Pons (tissue), 1 donor: Measurements from ENCODE around the gene IRF5.

Experiments used
- DNase-seq: peaks from one replicate; pipeline ENCODE4 v3.0.0-alpha.2; 2016; ENCODE audit warnings: low spot score

Gene IRF5, protein sequence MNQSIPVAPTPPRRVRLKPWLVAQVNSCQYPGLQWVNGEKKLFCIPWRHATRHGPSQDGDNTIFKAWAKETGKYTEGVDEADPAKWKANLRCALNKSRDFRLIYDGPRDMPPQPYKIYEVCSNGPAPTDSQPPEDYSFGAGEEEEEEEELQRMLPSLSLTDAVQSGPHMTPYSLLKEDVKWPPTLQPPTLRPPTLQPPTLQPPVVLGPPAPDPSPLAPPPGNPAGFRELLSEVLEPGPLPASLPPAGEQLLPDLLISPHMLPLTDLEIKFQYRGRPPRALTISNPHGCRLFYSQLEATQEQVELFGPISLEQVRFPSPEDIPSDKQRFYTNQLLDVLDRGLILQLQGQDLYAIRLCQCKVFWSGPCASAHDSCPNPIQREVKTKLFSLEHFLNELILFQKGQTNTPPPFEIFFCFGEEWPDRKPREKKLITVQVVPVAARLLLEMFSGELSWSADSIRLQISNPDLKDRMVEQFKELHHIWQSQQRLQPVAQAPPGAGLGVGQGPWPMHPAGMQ

DNA sequence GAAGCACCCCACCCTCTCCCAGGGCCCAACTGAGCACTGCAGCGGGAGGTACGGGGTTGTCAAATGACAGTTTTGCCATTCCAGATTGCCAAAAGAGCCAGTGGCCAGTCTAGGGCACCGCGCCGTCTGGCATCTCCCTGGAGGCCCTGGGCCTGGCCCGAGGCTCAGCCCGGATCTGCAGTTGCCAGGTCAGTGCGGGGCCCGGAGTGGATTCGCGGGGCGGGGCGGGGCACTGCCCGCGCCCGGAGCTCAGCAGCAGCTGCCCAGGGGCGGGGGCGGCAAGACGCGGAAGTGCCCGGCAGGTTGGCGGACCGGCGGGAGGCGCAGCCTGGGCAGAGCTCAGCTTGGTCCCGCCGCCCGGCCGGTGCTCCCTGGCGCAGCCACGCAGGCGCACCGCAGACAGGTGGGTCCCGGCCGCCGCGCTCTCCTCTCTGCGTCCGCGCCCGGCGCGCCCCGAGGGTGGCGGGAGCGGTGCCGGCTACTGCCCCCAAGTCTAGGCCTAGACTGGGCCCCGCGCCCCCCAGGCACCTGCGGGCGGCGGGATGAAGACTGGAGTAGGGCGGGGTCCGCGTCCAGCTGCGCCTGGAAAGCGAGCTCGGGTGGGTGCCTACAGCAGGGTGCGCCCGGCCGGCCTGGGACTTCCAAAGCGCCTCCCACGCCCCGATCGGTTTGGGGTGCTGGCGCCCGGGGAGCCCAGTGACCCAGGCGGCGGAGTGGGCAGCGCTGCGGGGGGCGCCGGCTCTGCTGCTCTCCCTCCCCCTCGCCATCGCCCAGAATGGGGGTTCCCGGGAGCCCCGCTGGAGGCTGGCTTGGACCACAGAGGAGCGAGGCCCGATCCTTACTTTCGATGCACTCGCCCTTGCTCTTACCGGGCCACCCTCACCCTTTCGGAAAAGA is at the start of gene IRF5:
TSS of gene IRF5 (plus strand) at position 281 of the 897 bp plus-strand sequence. CDS start 4,155 bp downstream, outside the sequence.
- DNase-seq, result no peak

DNA sequence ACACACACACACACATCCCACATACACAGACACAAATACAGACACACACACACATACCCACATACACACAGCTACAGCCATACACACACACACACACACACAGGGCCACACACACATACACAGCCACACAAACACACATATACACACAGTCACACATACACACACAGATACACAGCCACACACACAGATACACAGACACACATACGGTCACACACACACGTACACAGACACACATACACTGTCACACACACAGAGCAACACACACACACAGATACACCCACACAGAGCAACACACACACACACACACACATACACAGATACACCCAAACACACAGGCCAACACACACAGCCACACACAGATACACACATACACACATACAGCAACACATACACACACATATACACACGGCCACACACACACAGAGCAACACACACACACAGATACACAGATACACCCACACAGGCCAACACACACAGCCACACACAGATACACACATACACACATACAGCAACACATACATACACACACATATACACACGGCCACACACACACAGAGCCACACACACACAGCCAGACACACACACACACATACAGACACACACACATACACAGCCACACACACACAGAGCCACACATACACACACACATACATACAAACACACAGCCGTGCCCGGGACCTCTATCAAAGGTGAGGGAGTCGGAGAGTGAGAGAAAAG is 49.5 kb upstream of the IRF5 start:
- DNase-seq, result no peak

DNA sequence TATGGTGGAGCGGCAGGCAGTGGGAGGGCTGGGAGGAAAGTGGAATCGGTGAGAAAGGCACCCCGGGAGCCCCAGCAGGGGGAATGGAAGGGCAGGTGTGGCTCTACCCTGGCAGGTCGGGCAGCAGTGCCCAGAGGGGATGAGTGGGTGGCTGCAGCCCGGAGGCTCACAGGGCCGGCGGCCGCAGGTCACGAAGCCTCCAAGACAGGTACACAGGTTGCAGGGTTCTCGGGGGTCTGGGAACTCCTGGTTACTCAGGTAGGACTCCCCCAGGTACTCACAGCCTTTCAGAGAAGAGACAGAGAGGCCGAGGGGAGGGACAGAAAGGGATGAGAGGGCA is 49.0 kb upstream of the IRF5 start:
- no peak for DNase-seq

DNA sequence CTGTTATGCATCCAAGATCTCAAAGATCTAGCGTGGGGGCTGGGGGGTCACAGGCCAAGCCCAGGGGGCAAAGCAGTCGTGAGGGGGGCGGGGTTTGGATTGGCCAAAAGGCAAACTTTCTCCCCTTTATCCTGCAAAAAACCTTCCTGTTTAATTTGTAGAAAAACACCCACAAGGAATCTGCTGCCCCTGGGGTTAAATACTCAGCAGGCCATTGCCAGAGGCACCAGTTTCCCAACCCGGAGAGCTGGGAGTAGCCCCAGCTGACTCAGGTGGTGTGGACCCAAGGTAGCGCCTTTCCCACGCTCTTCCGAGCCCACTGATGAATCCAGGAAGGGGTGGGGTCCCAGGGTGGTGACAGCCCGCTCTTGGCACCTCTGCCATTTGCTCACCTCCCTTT is 48.6 kb upstream of the IRF5 start:
- DNase-seq, result no peak

DNA sequence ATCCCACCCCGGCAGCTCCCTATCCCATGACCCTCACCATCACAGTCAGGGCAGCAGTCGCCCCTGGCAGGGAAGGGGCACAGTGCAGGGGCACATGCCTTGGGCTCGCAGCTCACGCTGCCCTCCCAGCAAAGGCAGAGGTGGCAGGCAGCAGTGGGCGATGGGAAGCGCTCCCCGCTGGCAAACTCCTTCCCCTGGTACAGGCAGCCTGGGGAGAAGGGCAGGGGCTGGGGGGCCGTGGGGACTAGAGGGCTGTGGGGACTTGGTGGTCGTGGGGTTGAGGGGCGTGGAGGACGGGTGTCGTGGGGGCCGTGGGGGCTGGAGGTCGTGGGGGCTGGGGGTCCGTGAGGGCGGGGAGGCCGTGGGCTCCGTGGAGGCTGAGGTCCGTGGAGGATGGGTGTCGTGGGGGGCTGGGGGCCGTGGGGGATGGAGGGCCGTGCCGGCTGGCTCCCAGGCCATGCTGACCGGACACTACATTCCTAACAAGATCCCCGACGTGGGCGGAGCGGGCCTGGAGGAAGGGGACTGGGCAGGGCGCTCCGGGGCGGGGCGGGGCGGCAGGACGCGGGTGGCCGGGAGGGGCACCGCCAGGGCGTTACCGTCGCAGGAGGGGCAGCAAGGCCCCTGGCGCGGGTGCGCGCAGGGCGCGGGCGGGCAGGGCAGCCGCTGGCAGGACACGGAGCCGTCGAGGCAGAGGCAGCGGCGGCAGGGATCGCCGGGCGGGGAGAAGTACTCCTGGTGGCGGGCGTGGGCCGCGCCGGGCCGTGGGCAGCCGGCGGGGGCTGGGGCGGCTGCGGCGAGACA is 47.2 kb upstream of the IRF5 start:
- DNase-seq, result no peak

DNA sequence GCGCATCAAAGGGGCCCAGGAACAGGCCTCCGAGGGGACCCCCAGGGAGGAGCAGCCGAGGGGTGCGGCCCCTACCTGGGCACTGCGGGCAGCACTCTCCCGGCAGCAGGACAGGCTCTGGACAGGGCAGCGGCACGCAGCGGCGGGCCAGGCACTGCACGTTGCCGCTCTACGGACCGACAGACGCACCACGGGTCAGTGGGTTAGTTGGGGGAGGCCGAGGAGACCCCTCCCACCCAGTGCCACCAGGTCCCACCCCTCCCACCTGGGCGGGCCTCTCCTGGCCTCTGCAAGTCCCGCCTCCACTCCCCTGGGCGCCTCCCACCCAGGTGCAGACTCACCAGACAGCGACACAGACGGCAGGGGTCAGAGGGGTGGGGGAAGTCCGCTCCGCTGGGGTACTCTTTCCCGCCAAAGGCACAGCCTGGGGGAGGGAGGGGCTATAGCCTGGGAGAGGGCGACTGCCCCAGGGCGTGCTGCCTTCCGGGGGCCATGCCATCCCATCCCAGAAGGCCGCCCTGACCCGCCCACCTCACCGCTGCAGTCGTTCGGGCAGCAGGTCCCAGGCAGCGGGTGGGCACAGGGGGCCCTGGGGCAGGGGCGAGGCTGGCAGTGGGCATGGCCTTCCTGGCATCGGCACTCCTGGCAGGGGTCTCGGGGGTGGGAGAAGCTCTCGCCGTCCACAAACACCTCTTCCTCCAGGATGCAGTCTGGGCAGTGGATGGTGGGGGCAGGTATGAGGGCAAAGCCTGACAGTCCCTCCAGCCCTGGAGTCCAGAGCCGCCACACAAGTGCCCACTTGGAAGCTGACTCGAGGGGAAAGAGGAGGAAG is 46.4 kb upstream of the IRF5 start:
- no peak for DNase-seq

DNA sequence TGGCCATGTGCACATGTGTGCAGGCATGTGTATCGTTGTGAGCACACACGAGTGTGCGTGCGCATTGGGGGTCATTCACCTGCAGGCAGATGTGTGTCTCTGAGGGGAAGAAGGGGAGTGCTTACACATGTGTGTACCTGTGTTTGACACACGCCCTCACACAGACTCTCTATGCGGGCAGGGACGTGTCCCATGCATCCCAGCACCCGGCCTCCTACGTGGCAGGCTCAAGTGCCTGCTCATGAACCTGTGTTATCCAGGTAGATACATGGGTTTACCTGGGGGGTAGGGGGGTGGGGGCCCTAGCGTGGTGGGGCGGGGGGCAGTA is 45.8 kb upstream of the IRF5 start:
- DNase-seq, result no peak

DNA sequence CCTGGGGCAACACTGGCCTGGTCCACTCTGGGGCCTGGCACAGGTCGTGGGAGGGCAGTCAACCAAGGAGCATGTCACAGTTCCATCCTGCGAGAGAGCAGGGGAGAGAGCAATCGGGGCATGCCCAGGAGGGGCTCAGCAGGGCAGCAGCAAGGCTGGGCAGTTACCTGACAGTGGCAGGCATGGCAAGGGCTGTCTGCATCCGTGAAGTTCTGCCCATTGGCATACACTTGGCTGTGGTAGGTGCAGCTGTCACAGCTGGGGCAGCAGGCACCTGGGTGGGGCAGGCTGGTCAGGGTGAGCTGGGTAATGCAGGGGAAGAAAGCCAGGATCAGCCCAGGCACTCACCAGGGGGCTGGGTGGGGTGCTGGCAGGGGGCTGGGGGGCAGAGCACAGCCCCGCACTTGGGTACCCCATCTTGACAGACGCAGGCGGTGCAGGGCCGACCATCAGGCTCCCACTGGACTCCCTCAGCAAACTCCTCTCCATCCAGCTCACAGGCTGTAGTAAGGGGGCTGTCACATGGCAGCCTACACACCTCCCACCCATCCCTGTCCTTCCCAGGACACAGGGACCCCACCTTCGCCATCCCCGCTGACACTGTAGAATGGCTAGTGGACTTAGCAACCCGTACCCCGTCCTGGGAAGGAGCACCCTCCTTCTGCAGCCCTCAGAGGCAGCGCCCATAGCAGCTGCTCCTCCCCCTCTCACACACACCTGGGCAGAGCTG is 45.0 kb upstream of the IRF5 start:
- DNase-seq, result no peak

DNA sequence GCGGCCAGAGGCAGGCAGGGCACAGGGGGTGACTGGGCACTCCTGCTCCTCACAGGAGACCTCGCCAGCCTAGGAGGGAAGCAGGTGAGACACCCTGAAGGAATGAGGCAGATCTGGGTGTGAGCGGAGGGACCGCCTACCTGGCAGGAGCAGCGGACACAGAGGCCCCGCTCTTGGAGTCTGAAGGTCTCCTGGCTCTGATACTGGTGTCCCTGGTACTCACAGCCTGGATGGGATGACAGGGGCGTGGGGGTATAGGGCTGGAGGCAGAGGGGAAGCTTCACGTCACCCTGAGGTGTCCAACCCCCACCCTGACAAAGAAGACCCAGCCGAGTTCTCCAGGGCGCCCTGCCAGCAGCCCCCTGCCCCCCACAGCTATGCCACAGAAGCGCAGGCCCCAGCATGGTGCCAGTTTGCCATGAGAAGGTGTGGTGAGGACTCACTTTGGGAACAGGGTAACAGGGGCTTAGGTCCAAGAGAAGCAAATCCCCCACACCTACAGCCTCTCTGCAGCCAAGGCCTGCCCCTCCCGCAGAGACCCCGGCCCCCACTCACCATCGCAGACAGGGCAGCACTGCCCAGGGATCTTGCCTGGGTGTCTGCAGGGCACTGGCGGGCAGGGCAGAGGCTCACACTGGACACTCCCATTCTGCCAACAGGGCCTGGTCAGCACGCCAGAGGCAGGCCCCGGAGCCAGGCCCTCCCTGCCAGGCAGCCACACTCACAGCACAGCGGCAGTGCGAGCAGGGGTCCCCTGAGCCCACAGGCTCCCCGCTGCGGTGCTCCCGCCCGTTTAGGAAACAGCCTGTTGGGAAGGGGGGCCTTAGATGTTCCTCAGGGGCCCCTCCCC is 44.3 kb upstream of the IRF5 start:
- no peak for DNase-seq

DNA sequence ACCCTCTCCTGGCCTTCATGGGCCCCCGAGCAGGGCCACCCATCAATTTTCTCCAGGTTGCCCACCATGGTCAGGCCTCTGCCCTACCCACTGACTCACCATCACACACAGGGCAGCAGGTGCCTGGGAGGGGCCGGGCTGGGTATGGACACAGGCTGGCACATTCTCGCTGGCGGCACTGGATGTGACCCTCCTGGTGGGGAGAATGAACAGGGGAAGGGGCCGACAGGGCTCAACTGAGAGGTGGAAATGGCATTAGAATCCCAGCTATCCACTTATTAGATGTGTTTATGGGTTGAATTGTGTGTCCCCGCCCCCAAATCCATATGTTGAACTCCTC is 43.7 kb upstream of the IRF5 start:
- no peak for DNase-seq

DNA sequence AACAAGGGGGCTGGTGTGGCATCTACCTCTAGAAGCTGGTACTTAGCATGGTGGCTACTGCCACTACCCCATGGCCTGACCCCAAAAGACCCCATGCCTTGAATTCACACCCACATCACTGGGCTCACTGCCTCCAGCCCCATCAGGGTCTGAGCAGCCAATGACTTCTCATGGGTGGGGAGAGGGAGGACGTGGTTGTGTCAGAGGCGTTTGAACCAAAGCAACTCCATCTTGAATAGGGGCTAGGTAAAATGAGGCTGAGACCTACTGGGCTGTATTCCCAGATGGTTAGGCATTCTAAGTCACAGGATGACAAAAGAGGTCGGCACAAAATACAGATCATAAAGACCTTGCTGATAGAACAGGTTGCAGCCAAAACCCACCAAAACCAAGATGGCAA is 42.4 kb upstream of the IRF5 start:
- no peak for DNase-seq

DNA sequence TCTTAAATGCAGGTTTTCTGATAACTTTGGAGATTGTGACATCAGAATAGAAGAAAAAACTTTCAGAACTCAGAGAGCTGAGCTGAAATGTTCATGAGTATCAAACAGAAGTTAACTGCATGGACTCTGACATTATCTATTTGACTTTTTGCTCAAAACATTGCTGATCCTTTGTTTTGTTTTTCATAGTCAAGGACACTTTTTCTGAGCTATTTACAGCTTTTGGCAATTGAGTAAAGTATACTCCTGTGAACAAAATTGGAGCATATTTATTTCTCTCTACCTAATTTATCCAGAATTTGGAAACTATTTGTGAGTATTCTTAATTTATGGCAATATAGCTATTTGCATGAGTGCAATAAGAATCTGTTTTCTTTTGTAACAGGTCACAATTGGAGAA is 38.3 kb upstream of the IRF5 start:
- no peak for DNase-seq

DNA sequence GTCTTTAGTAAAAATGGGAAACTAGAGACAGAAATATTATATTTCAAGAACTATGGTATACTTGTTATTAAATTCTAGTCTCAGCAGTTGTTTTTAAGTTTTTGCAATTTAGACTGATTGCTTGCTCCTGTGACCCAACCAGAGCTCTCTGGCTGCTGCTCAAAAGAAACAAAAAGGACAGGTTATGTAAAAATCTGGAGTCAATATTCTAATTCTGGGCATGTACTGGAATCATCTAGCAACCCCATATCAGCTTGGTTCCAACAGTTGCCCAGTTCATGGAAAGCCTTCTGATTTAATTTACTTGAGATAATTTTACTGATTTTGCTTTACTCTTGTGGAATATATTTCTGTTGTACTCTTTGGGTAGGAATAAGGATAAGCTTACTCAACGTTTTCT is 37.5 kb upstream of the IRF5 start:
- DNase-seq, result no peak

DNA sequence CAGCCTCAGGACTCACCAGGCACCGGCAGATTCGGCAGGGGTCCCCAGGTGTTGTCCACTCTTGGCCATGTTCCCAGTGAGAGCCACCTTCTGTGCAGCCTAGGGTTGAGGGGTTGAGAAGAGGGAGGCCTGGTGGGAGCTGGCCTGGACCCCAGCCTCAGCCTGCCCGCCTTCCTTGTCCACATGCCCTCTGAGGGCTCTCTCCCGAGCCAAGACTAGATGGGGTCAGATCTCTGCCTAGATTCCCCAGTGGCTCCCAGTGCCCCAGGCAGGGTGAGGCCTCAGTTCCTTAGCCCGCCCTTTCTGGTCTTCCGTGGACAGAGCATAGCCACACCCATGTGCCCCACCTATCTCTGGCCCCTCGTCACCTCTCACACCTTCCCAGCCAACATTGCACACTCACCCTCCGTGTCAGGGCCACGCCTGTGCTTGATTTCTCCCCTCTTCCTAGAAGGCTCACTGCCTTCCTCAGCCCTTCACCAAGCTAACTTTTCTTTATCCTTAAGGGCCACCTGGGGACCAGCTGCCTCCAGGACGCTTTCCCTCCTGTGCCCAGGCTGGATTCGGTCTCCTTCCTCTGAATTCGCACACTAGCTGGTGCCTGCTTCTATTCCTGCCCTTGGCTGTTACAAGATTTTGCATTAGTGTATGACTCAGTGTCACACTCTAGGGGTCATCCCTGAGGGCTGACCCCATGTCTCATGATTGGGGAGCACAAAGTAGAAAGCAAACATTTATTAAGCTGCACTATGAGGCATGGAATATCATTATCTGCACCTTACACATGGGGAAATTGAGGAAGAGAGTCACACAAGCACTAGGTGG is 34.8 kb upstream of the IRF5 start:
- no peak for DNase-seq

DNA sequence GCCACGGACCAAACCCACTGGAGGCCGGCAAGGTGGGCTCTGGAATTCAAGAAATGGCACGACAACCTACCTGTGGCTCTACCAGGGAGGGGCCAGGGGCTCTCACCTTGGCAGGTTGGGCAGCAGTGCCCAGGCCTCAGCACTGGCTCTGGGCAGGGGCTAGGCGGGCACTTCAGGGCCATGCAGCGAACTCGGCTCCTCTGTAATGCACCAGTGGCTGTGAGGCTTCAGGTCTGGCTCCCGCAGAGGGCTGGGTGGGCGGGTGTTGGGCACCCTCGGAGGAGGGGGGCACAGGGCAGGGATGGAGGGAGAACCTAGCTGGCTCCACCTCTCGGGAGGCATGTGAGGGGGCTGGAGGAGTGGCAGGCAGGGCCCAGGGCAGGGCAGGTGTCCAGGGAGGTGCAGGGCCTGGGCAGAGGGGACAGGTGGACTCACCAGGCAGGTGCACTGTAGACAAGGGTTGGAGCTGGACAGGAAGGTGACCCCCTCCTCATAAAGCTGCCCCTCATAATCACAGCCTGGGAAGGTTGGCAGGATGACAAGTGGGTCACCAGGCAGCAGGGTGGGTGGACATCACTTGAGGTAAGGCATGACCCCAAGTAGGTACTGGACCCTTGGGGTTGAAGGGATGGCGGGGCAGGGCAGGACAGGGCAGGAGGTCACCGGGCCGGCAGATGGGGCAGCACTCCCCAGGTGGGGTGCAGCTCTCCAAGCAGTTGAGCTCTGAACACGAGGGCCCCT is 33.9 kb upstream of the IRF5 start:
- no peak for DNase-seq

DNA sequence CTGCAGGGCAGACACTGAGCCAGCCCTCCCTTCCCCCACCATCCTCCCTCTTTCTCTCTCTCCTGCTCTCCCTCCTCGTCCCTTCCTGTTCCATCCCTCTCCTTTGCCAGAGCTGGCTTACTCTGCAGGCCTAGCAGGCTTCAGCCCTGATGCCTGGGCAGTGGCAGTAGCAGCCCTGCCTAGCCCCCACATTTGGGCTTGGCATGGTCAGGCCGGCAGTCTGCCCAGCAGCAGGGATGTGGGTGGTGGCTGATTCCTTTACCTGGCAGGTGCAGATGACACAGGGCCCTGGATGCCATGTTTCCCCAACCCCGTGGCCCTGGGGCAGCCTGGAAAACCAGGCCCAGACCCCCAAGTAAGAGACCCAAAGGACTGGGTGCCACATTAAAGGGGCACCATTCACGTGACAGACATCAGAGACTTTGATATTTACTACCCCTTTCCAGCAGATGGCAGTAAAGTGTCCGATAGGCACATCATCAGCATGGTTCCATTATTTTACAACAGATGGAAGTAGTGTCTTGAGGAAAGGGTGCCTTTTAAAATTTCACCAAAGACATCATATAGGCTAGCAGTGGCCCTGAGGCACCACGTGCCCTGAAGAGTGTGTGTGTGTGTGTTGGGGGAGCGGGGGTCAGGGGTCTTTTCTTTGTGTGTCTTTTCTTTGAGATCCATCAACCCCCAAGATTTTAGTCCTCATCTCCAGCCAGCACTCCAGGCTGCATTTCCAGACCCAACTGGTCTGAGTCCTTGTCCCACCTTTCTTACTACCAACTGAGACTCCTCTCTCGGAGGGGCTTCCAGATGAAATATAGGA is 33.1 kb upstream of the IRF5 start:
- peak; percentile 63 for DNase-seq
